RWPE2 (cell line): ENCODE data around the gene FITM1.

ENCODE experiments used
- ATAC-seq: fragments of 200-7000 bp; cut with Tn5 transposase; 3 replicates; pipeline ENCODE4 v1.9.1; 2021; ENCODE audit warnings: low read depth
- DNase-seq: peaks from one replicate; pipeline ENCODE4 v3.0.0-alpha.2; 2020; ENCODE audit warnings: low spot score
- H3K27ac ChIP-seq: fragments of 450-650 bp; 2 replicates; pipeline ENCODE4 v1.5.1; 2017; ENCODE audit warnings: mild to moderate bottlenecking; ENCODE audit not compliant: poor library complexity, severe bottlenecking
- H3K27me3 ChIP-seq: fragments of 250-450 bp; sonication (Bioruptor Pico); 2 replicates; pipeline ENCODE4 v1.5.1; 2021; ENCODE audit warnings: mild to moderate bottlenecking, moderate library complexity; ENCODE audit not compliant: insufficient read depth, poor library complexity, severe bottlenecking
- H3K36me3 ChIP-seq: fragments of 250-450 bp; sonication (Bioruptor Pico); 2 replicates; pipeline ENCODE4 v1.5.1; 2020; ENCODE audit warnings: low read depth, mild to moderate bottlenecking, moderate library complexity
- H3K4me1 ChIP-seq: fragments of 250-450 bp; sonication (Bioruptor Pico); 2 replicates; pipeline ENCODE4 v1.5.1; 2021; ENCODE audit warnings: mild to moderate bottlenecking, moderate library complexity; ENCODE audit not compliant: insufficient read depth, poor library complexity, severe bottlenecking
- H3K4me3 ChIP-seq: fragments of 250-450 bp; sonication (Bioruptor Pico); 2 replicates; pipeline ENCODE4 v1.5.1; 2021; ENCODE audit warnings: mild to moderate bottlenecking, moderate library complexity; ENCODE audit not compliant: severe bottlenecking
- H3K9me3 ChIP-seq: fragments of 250-450 bp; sonication (Bioruptor Pico); 2 replicates; pipeline ENCODE4 v1.5.1; 2021; ENCODE audit warnings: mild to moderate bottlenecking, moderate library complexity; ENCODE audit not compliant: severe bottlenecking
- CTCF ChIP-seq: fragments of 450-650 bp; IDR thresholded peaks from one replicate; pipeline ENCODE4 v1.5.1; 2017; ENCODE audit warnings: mild to moderate bottlenecking, moderate library complexity; ENCODE audit not compliant: poor library complexity, severe bottlenecking

Gene FITM1

GRCh38 chr14:24179294-24179960, 49.0 kb downstream of the FITM1 start:
- Histone ChIP-seq H3K9me3 (no peaks in the 10 kb centered on the region), H3K36me3 (peaks cover 46% of the 10 kb centered on the region), H3K4me1 (no peaks in the 10 kb centered on the region), H3K27me3 (no peaks in the 10 kb centered on the region), H3K4me3 (no peak overlapping the region), H3K27ac (no peak overlapping the region)
- ATAC-seq: no peak; the same call in 2 of the 3 replicates
- DNase-seq: peak; percentile 62
- TF ChIP-seq CTCF: no peak

GRCh38 chr14:24179961-24180796, 49.7 kb downstream of the FITM1 start:
- H3K27ac ChIP-seq: no peak overlapping the region
- no peak for TF ChIP-seq CTCF
- H3K4me3 ChIP-seq: no peak overlapping the region
- ATAC-seq (peak; percentile 8; the same call in 2 of the 3 replicates), DNase-seq (peak; percentile 63)
- H3K27me3 ChIP-seq: no peaks in the 10 kb centered on the region
- H3K4me1 ChIP-seq: no peaks in the 10 kb centered on the region
- peaks cover 54% of the 10 kb centered on the region for H3K36me3 ChIP-seq
- H3K9me3 ChIP-seq: no peaks in the 10 kb centered on the region

- peak; percentile 68 for DNase-seq
- no peak overlapping the region for H3K27ac ChIP-seq
- no peaks in the 10 kb centered on the region for H3K9me3 ChIP-seq
- H3K4me3 ChIP-seq: no peak overlapping the region
- H3K4me1 ChIP-seq: no peaks in the 10 kb centered on the region
- no peaks in the 10 kb centered on the region for H3K27me3 ChIP-seq
- H3K36me3 ChIP-seq: peaks cover 67% of the 10 kb centered on the region
- no peak; the same call in 2 of the 3 replicates for ATAC-seq
- TF ChIP-seq CTCF: no peak
Measured at GRCh38 chr14:24181371-24182077, 51.1 kb downstream of the FITM1 start.
